ENCODE measurements around the gene ILKAP. TPM values are rescaled to one million over a fixed set of nuclear protein-coding genes. Genes with fewer than 3 reads are reported as not detected.
A peak's percentile ranks its signal among the peaks of the same experiment; 100 is the strongest.

The ILKAP gene
- total RNA-seq, 1 experiment from 2014 or later, result 53.4 TPM

- BruUV-seq (replicated peaks), result no TSS peak
- H4K20me1 ChIP-seq (ENCODE audit: insufficient read depth), result no peaks in the 10 kb centered on the region
- no peak overlapping the region for H3K9ac ChIP-seq (ENCODE audit: low read length)
- TF ChIP-seq EGR1 (IDR thresholded peaks at IDR 0.05; ENCODE audit: low read depth) (peak; percentile 70), ZBTB33 (IDR thresholded peaks at IDR 0.05; ENCODE audit: extremely low read depth, insufficient replicate concordance, low read length) (no peak), CBX3 (IDR thresholded peaks at IDR 0.05; ENCODE audit: low read depth) (0 out of 2 replicates have a peak, but pooled peaks have one; percentile 14), YY1 (IDR thresholded peaks at IDR 0.05; ENCODE audit: extremely low read depth, insufficient replicate concordance, low read depth, low read length) (no peak), TCF7L2 (IDR thresholded peaks at IDR 0.05; ENCODE audit: borderline replicate concordance, extremely low read depth, insufficient read depth, insufficient read length) (peak; percentile 46), POLR2A (IDR thresholded peaks at IDR 0.05; ENCODE audit: borderline replicate concordance, extremely low read depth, insufficient read depth, insufficient read length) (no peak), JUND (IDR thresholded peaks at IDR 0.05) (no peak), SIN3A (IDR thresholded peaks at IDR 0.05; ENCODE audit: low read depth) (no peak), MAX (IDR thresholded peaks at IDR 0.05) (peak; percentile 37; the same call in 1 of the 2 replicates), EZH2phosphoT487 (IDR thresholded peaks at IDR 0.05; ENCODE audit: borderline replicate concordance) (no peak), POLR2AphosphoS5 (IDR thresholded peaks at IDR 0.05; ENCODE audit: low read depth, low read length) (no peak)
- TF ChIP-seq, protein P1, sequence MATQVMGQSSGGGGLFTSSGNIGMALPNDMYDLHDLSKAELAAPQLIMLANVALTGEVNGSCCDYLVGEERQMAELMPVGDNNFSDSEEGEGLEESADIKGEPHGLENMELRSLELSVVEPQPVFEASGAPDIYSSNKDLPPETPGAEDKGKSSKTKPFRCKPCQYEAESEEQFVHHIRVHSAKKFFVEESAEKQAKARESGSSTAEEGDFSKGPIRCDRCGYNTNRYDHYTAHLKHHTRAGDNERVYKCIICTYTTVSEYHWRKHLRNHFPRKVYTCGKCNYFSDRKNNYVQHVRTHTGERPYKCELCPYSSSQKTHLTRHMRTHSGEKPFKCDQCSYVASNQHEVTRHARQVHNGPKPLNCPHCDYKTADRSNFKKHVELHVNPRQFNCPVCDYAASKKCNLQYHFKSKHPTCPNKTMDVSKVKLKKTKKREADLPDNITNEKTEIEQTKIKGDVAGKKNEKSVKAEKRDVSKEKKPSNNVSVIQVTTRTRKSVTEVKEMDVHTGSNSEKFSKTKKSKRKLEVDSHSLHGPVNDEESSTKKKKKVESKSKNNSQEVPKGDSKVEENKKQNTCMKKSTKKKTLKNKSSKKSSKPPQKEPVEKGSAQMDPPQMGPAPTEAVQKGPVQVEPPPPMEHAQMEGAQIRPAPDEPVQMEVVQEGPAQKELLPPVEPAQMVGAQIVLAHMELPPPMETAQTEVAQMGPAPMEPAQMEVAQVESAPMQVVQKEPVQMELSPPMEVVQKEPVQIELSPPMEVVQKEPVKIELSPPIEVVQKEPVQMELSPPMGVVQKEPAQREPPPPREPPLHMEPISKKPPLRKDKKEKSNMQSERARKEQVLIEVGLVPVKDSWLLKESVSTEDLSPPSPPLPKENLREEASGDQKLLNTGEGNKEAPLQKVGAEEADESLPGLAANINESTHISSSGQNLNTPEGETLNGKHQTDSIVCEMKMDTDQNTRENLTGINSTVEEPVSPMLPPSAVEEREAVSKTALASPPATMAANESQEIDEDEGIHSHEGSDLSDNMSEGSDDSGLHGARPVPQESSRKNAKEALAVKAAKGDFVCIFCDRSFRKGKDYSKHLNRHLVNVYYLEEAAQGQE (IDR thresholded peaks at IDR 0.05; ENCODE audit: low read depth), result no peak
- TF ChIP-seq, protein P2, sequence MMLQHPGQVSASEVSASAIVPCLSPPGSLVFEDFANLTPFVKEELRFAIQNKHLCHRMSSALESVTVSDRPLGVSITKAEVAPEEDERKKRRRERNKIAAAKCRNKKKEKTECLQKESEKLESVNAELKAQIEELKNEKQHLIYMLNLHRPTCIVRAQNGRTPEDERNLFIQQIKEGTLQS (IDR thresholded peaks at IDR 0.05), result no peak
- H2AFZ ChIP-seq (ENCODE audit: low read depth, low read length, poor library complexity, severe bottlenecking), result no peak overlapping the region
- H3K4me2 ChIP-seq (ENCODE audit: low read length), result peak overlapping the region; percentile 99
- peaks cover 0 to 5% of the 10 kb centered on the region in 2 experiments; a peak in 1 of 4 replicates for H3K36me3 ChIP-seq (ENCODE audit: control insufficient read depth in 1 of 2, insufficient read depth in 2 of 2, low read length in 2 of 2)
- no peaks in the 10 kb centered on the region for H3K9me2 ChIP-seq (ENCODE audit: insufficient read depth)
- ChIA-PET POLR2A (interaction anchor here (0.6 kb wide), 1 partner anchor 19 kb away, joined by 3 read pairs; no protein-coding TSS in a partner anchor), CTCF (interaction anchor here (1.3 kb wide), 1 partner anchor 22 kb away, joined by 5 read pairs; no protein-coding TSS in a partner anchor), RAD21 (ENCODE audit: low non-redundant PET in 1 of 2, low total read pairs in 2 of 2, uncharacterized antibody in 2 of 2, unreplicated experiment in 2 of 2) (no interaction called here)
- H3K9me3 ChIP-seq (ENCODE audit: control insufficient read depth in 1 of 2, insufficient read depth in 1 of 2, low read depth in 1 of 2, low read length in 2 of 2), result no peaks in the 10 kb centered on the region
- intact Hi-C loops (cut with micrococcal nuclease), result no loop called here
- DNase-seq (ENCODE audit: low read depth, low spot score) (peak; percentile 41), ATAC-seq (peak; percentile 50)
- H3K79me2 ChIP-seq (ENCODE audit: insufficient read depth, low read length), result no peaks in the 10 kb centered on the region; the same call in 1 of the 2 replicates
- peaks cover 13 to 23% of the 10 kb centered on the region in 2 experiments for H3K4me1 ChIP-seq (ENCODE audit: control insufficient read depth in 1 of 2, insufficient read depth in 2 of 2, low read length in 2 of 2)
- H3K4me3 ChIP-seq (replicated peaks in 1 of 2; ENCODE audit: low read depth in 1 of 2, low read length in 2 of 2), result peak overlapping the region; percentile 49 to 69
- no peak overlapping the region for H3K27ac ChIP-seq (ENCODE audit: low read depth, low read length)
- H3K27me3 ChIP-seq (ENCODE audit: insufficient read depth, low read length), result no peaks in the 10 kb centered on the region
Observed at GRCh38 chr2:238240757-238241711, 37.5 kb upstream of the ILKAP start.
